Hepatocyte (in vitro differentiated cells): ENCODE measurements around the gene ANKRD11.

Experiments used
- EZH2 ChIP-seq: fragments of 200-600 bp; sonication (generic); IDR thresholded peaks from 2 replicates; pipeline ENCODE4 v1.6.1; 2016; ENCODE audit warnings: antibody characterized with exemption, mild to moderate bottlenecking, borderline replicate concordance
- EZH2phosphoT487 ChIP-seq: fragments of 200-600 bp; sonication (generic); IDR thresholded peaks from one replicate; pipeline ENCODE4 v1.6.1; 2018; ENCODE audit warnings: antibody characterized with exemption, mild to moderate bottlenecking, low read depth, moderate library complexity; ENCODE audit not compliant: unreplicated experiment, severe bottlenecking
- TF ChIP-seq, protein P1 (sequence below): fragments of 200-600 bp; sonication (generic); IDR thresholded peaks from 2 replicates; pipeline ENCODE4 v1.5.1; 2016; ENCODE audit warnings: antibody characterized with exemption, mild to moderate bottlenecking; ENCODE audit not compliant: poor library complexity

GRCh38 chr16:89282523-89282922 is 207.8 kb downstream of the ANKRD11 start:
- TF ChIP-seq, protein P1, sequence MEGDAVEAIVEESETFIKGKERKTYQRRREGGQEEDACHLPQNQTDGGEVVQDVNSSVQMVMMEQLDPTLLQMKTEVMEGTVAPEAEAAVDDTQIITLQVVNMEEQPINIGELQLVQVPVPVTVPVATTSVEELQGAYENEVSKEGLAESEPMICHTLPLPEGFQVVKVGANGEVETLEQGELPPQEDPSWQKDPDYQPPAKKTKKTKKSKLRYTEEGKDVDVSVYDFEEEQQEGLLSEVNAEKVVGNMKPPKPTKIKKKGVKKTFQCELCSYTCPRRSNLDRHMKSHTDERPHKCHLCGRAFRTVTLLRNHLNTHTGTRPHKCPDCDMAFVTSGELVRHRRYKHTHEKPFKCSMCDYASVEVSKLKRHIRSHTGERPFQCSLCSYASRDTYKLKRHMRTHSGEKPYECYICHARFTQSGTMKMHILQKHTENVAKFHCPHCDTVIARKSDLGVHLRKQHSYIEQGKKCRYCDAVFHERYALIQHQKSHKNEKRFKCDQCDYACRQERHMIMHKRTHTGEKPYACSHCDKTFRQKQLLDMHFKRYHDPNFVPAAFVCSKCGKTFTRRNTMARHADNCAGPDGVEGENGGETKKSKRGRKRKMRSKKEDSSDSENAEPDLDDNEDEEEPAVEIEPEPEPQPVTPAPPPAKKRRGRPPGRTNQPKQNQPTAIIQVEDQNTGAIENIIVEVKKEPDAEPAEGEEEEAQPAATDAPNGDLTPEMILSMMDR, result no peak
- TF ChIP-seq EZH2 (no peak), EZH2phosphoT487 (no peak)
